ENCODE data around the gene MICAL3.

- TF ChIP-seq CTCF (IDR thresholded peaks at IDR 0.05) = no peak
- TF ChIP-seq POLR2A (IDR thresholded peaks at IDR 0.05) = no peak
Observed at GRCh38 chr22:17943533-17944249, 80.7 kb downstream of the MICAL3 start.
